ENCODE measurements around the gene TSKS. TPM values are rescaled to one million over a fixed set of nuclear protein-coding genes. Genes with fewer than 3 reads are reported as not detected.

TSKS gene
- total RNA-seq, 1 experiment from 2014 or later: not detected

GRCh38 chr19:49716154-49716553 lies 47.0 kb downstream of the TSKS start:
- no peak for DNase-seq (ENCODE audit: low spot score)

GRCh38 chr19:49713236-49713845 lies 49.8 kb downstream of the TSKS start:
- no peak for DNase-seq (ENCODE audit: low spot score)

- DNase-seq (ENCODE audit: low spot score): peak; percentile 56
Observed at GRCh38 chr19:49712397-49712859, 50.7 kb downstream of the TSKS start.

- DNase-seq (ENCODE audit: low spot score): no peak
Observed at GRCh38 chr19:49710372-49710951, 52.6 kb downstream of the TSKS start.

- DNase-seq (ENCODE audit: low spot score): no peak
Observed at GRCh38 chr19:49705919-49706318, 57.2 kb downstream of the TSKS start.

GRCh38 chr19:49704888-49705642 lies 58.0 kb downstream of the TSKS start:
- DNase-seq (ENCODE audit: low spot score): no peak

- no peak for DNase-seq (ENCODE audit: low spot score)
Observed at GRCh38 chr19:49701271-49701786, 61.8 kb downstream of the TSKS start.

- no peak for DNase-seq (ENCODE audit: low spot score)
Observed at GRCh38 chr19:49700563-49700962, 62.5 kb downstream of the TSKS start.

- DNase-seq (ENCODE audit: low spot score): no peak
Observed at GRCh38 chr19:49699364-49699763, 63.7 kb downstream of the TSKS start.

- no peak for DNase-seq (ENCODE audit: low spot score)
Observed at GRCh38 chr19:49696865-49697264, 66.2 kb downstream of the TSKS start.

GRCh38 chr19:49696115-49696514 lies 67.0 kb downstream of the TSKS start:
- DNase-seq (ENCODE audit: low spot score): no peak

- no peak for DNase-seq (ENCODE audit: low spot score)
Observed at GRCh38 chr19:49692147-49692506, 71.0 kb downstream of the TSKS start.

- DNase-seq (ENCODE audit: low spot score): no peak
Observed at GRCh38 chr19:49691243-49692146, 71.6 kb downstream of the TSKS start.

- no peak for DNase-seq (ENCODE audit: low spot score)
Observed at GRCh38 chr19:49690656-49691242, 72.4 kb downstream of the TSKS start, which contains the start of gene CPT1C. Gene CPT1C, plus strand, starts transcription at chr19:49691116. Its CDS starts 1,137 bp downstream, at chr19:49692253.

- no peak for DNase-seq (ENCODE audit: low spot score)
Observed at GRCh38 chr19:49690079-49690655, 72.9 kb downstream of the TSKS start.

Other genes starting within 250 kb of the TSKS start
- gene RCN3, start 235.3 kb downstream of the TSKS start, total RNA-seq (2014; rRNA removed; shearing (Covaris generic)): 6.1 and 7.6 TPM in 2 replicates
- 95.7 and 114 TPM in 2 replicates for gene NOSIP, start 182.8 kb downstream of the TSKS start, total RNA-seq (2014; rRNA removed; shearing (Covaris generic))
- gene PRRG2, start 182.0 kb downstream of the TSKS start, total RNA-seq (2014; rRNA removed; shearing (Covaris generic)): 0.56 TPM in 1 of 2 replicates, not detected in the other
- 0.99 and 1.0 TPM in 2 replicates for gene PRR12, start 172.1 kb downstream of the TSKS start, total RNA-seq (2014; rRNA removed; shearing (Covaris generic))
- gene RRAS, start 123.2 kb downstream of the TSKS start, total RNA-seq (2014; rRNA removed; shearing (Covaris generic)): 21.5 and 22.7 TPM in 2 replicates
- gene SCAF1, start 121.1 kb downstream of the TSKS start, total RNA-seq (2014; rRNA removed; shearing (Covaris generic)): 13.9 and 17.5 TPM in 2 replicates
- 123 and 133 TPM in 2 replicates for gene IRF3, start 97.4 kb downstream of the TSKS start, total RNA-seq (2014; rRNA removed; shearing (Covaris generic))
- 9.0 and 14.8 TPM in 2 replicates for gene BCL2L12, start 97.4 kb downstream of the TSKS start, total RNA-seq (2014; rRNA removed; shearing (Covaris generic))
- 629 and 716 TPM in 2 replicates for gene PRMT1, start 86.0 kb downstream of the TSKS start, total RNA-seq (2014; rRNA removed; shearing (Covaris generic))
- 0.08 and 1.4 TPM in 2 replicates for gene ADM5, start 73.7 kb downstream of the TSKS start, total RNA-seq (2014; rRNA removed; shearing (Covaris generic))
- 1.6 and 2.6 TPM in 2 replicates for gene CPT1C, start 72.2 kb downstream of the TSKS start, total RNA-seq (2014; rRNA removed; shearing (Covaris generic))
- gene AP2A1, start 3.7 kb upstream of the TSKS start, total RNA-seq (2014; rRNA removed; shearing (Covaris generic)): 55.5 and 61.1 TPM in 2 replicates
- gene FUZ, start 50.0 kb upstream of the TSKS start, total RNA-seq (2014; rRNA removed; shearing (Covaris generic)): 26.2 and 31.7 TPM in 2 replicates
- 16.1 TPM in 2 replicates for gene MED25, start 55.0 kb upstream of the TSKS start, total RNA-seq (2014; rRNA removed; shearing (Covaris generic))
- gene PTOV1, start 87.9 kb upstream of the TSKS start, total RNA-seq (2014; rRNA removed; shearing (Covaris generic)): 99.9 and 101 TPM in 2 replicates
- 20.5 and 22.7 TPM in 2 replicates for gene PNKP, start 104.3 kb upstream of the TSKS start, total RNA-seq (2014; rRNA removed; shearing (Covaris generic))
- 12.8 and 13.4 TPM in 2 replicates for gene AKT1S1, start 114.0 kb upstream of the TSKS start, total RNA-seq (2014; rRNA removed; shearing (Covaris generic))
- 2.6 and 6.8 TPM in 2 replicates for gene TBC1D17, start 114.4 kb upstream of the TSKS start, total RNA-seq (2014; rRNA removed; shearing (Covaris generic))
- gene IL4I1, start 133.6 kb upstream of the TSKS start, total RNA-seq (2014; rRNA removed; shearing (Covaris generic)): 0.15 TPM in 1 of 2 replicates, not detected in the other
- gene ATF5, start 165.9 kb upstream of the TSKS start, total RNA-seq (2014; rRNA removed; shearing (Covaris generic)): 16.0 and 19.0 TPM in 2 replicates
- 52.1 and 62.4 TPM in 2 replicates for gene NUP62, start 166.2 kb upstream of the TSKS start, total RNA-seq (2014; rRNA removed; shearing (Covaris generic))
- gene SIGLEC11, start 197.9 kb upstream of the TSKS start, total RNA-seq (2014; rRNA removed; shearing (Covaris generic)): not detected in 2 replicates

Data from H4 (cell line).